Stimulated activated CD4-positive, alpha-beta T cell treated with anti-CD3 and anti-CD28 coated beads, Interleukin-1b, Interleukin-23, amount 100 ng/mL, for 4 hours (primary cell): ENCODE measurements around the gene COG6.

Experiments used
- DNase-seq, 2 donors: peaks; one replicate each; pipeline ENCODE4 v3.0.0-alpha.2; 2020; ENCODE audit warnings: low read depth in 2 of 2

The COG6 gene

DNA sequence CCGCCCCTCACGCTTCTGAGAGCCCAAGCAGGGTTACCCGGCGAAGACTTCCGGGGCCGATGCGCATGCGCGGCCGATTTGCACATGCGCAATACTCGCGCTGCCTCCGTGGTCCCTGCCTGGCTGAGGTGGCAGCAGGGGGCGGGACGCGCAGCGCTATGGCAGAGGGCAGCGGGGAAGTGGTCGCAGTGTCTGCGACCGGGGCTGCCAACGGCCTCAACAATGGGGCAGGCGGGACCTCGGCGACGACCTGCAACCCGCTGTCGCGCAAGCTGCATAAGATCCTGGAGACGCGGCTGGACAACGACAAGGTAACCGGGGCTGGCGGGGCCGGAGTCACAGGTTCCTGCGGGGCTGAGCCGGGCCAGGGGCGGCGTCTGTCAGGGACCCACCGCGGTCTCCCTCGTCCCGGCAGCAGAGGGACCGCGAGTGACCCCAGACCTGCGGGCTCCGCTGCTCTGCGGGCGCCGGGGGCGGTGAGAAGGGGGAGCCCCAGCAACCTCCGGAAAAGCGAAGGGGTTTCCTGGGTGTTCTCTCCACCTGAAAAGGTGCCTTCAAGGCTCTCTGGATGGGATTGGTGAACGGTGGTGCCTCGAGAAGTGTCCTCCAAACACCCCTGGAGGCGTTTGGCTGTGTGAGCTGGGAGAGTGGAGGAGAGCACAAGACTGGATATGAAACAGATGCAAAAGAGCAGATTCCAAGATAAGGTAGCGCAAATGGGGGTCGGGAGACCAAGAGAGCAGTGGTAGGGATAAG lies at the start of gene COG6:
COG6 (plus strand) TSS at position 94 of the 756 bp plus-strand sequence; CDS start at position 159, 65 bp downstream.
- peak; percentile 95 to 96 for DNase-seq

DNA sequence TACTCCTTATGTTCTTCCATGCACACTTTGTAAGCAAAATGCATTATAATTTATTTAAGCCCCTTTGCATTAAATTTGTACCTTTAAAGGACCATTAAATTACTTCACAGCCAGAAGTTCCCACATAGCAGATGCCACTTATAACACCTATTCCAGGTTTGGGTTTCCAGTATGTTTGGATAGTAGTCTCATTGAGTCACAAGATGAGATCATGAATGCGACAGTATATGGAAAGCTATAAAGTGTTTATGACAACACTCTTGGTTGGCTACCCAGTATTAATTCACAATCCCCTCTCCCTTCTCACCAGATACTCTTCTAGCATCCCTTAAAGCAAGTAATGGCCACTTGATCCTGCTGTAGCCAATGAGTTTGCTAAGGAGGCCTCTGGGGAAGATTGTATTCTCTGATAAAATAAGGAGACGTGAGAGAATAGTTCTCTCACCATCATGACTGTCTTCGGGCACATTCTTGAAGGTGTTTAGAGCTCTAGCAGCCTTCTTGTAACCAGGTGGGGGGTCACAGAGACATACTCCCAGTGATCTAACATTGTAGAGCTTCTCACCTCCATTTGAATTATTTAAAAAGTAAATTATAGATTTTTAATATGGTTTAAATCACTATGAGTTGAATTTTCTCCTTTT lies 49.7 kb upstream of the COG6 start:
- DNase-seq: no peak

- DNase-seq: no peak
Observed at GRCh38 chr13:39607876-39608275, 47.6 kb upstream of the COG6 start.

DNA sequence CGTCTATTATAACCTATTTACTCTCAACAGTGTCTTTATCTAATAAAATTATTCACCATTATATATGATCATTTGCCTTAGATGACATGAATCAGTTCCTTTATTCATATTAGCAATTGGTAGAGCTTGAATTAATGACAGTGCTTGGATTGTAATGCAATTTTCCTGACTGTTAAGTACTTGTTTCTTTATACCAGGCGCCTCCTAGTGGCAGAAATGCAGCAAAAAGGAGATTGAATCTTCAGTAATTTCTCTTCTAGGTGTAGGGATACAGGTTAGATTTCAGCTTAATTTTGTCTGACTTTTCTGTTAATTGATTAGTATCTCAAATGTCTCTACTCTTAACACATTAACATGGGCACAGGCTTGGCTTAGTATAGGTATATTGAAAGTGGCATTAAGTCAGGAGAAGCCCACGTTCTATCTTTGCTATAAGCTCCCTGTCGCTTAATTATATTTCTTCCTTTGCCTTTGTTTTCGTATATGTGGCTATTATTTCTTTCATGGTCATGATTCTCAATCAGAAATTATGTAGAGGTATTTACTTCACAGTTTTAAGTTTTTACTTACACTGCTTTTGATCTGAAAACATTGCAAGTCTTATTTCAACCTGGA lies 43.3 kb upstream of the COG6 start:
- DNase-seq: peak; percentile 34 to 54

- DNase-seq: peak in 1 of 2 donors; percentile 32
Observed at GRCh38 chr13:39616087-39616694, 39.3 kb upstream of the COG6 start.

GRCh38 chr13:39618561-39618960 lies 36.9 kb upstream of the COG6 start:
- no peak for DNase-seq

GRCh38 chr13:39623466-39623865 lies 32.0 kb upstream of the COG6 start:
- no peak for DNase-seq

DNA sequence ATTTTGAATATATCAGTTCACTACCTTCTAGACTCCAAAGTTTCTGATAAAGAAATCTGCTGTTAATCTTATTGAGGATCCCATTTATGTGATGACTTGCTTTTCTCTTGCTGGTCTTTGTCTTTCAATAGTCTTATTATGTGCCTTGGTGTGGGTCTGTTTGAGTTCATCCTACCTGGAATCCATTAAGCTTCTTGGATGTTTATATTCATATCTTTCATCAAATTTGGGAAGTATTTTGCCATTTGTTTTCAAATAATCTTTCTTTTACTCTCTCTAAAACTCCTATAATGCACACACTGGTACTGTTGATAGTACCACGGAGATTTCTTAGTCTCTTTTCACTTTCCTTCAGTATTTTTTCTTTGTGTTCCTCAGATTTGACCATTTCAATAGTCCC lies 24.2 kb upstream of the COG6 start:
- no peak for DNase-seq

GRCh38 chr13:39632994-39633393 lies 22.5 kb upstream of the COG6 start:
- DNase-seq: no peak

GRCh38 chr13:39635564-39635963 lies 19.9 kb upstream of the COG6 start:
- DNase-seq: no peak

- no peak for DNase-seq
Observed at GRCh38 chr13:39637890-39638289, 17.6 kb upstream of the COG6 start.

DNA sequence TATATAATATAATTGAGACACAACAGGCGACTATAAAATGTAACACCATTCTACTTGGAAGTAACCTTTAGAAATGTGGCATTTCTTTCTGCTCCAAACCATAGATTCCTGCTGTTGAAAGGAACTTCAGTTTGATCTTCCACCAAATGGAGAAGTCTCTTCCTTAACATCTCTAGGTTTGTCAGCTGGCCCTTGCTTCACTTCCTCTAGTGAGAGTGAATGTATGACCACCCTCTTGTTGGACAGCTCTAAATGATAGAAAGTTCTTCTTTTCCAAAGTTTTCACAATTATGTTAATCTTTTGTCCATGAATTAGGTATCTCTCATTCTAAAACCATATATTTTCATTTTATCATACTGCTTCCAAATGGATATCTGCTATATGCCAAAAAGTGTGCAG lies 13.8 kb upstream of the COG6 start:
- DNase-seq: no peak

DNA sequence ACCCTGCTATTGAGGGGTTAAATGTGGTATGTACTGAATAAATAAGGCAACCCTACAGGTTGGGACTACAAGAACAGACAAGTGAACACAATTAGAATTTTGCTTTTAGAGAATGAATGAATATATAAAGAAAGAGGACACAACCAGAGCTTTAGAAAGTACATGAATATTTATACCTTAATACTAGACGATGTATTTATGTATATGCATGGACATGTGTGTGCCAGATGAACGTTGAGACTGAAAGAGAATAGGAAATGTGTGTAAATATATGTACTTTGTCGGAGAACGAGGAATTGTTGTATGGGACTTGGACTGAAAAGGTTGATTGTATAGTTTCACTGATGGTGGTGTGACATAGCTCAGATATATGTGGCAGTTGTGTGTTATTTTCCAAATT lies 9.3 kb upstream of the COG6 start:
- DNase-seq: no peak

GRCh38 chr13:39655041-39655568 lies 357 bp upstream of the COG6 start:
- no peak for DNase-seq

DNA sequence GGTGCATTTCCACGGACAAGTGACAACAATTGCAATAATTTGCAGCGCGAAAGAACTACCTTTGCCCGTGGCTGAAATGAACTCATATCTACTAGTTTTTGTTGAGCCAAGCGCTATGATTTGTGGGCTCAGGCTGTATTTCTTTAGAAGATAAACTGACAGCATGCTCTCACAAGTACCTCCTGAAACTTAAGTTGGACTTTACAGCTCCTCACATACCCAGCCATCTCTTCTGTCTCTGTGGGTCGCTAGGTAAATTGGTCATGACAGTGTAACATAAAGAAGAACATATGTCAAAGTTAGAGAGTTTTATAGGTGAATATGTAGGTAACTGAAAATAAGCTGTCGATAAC lies 839 bp downstream of the COG6 start:
- no peak for DNase-seq

DNA sequence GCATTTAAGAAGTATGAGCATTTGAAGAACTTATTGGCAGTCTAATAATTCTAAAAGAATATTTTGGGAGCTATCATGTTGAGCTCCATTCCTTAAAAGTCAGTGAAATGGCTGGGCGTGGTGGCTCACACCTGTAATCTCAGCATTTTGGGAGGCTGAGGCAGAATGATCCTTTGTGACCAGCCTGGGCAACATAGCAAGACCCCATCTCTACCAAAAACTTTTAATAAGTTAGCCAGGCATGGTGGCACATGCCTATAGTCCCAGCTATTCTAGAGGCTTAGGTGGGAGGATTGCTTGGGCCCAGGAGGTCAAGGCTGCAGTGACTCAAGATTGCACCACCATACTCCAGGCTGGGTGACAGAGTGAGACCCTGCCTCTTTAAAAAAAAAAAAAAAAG lies 8.0 kb downstream of the COG6 start:
- DNase-seq: no peak

DNA sequence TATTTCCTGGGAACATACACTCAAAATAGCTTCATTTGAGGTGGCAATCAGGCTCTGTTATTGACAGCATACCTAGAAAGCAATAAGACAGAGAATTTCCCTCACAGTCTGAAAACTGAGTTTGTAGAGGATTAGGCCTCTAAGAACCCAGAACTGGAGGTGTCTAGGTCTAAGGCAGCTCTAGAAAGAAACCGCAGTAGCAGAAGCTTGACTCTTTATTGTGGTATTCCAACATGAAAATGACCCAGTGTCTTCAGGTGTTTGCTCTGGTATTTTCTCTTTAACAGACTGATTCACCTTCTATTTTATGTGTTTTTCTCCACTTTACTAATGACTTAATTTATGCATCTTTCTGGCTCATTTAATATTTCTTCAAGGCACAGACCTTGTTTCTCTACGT lies 8.5 kb downstream of the COG6 start:
- no peak for DNase-seq

DNA sequence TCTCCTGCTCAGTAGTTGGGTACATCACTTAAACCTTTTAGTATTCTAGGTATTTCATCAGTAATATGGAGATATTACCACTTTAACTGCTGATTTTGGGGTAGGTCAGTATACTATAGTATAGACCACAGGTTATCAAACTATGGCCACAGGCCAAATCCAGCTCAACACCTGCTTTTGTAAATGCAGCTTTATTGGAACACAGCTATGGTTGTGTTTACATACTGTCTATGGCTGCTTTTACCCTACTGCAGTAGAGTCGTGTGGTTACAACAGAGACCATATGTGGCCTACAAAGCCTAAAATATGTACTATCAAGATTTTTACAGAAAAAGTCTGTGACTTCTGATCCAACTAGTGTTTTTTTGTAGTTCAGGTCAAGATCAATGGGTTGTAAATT lies 10.3 kb downstream of the COG6 start:
- no peak for DNase-seq

DNA sequence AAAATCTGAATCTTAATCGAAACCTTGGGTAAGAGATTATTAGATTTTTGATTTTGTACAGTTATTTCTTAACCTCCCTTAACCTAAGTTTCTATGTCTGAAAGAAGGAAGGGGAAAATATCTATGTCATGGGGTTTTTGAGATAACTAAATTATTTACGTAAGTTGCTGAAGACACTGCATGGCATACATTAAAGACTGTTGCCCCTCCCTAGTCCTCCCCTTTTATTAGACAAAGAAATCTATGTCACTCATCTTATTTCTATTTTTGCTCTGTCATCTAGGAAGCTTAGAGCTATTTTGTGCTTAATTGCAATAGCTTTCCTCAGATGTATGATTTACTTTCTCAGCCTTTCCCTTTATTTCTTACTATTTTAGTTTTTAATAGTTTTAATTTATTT lies 15.0 kb downstream of the COG6 start:
- no peak for DNase-seq

DNA sequence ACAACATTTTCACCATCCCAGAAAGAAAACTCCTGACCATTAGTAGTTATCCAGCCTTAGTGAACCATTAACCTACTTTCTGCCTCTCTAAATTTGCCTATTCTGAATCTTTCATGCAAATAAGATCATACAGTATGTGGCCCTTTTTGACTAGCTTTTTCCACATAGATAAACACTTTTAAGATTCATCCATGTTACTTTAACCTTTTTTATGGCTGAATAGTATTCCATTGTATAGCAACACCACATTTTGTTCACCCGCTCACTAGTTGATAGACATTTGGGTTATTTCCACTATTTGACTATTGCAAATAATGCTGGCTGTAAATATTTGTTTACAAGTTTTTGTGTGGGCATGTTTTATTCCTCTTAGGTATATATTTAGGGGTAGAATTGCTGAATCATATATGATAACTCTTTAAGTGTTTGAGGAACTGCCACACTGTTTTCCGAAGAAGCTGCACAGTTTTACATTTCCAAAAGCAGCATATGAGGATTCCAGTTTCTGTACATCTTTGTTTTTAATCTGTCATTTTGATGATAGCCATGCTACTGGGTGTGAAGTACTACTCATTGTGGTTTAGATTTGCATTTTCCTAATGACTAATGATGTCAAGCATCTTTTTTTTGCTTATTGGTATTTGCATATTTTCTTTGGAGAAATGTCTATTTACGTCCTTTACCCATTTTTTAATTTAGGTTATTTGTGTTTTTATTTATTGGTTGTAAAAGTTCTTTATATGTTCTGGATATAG lies 17.1 kb downstream of the COG6 start:
- DNase-seq: no peak

DNA sequence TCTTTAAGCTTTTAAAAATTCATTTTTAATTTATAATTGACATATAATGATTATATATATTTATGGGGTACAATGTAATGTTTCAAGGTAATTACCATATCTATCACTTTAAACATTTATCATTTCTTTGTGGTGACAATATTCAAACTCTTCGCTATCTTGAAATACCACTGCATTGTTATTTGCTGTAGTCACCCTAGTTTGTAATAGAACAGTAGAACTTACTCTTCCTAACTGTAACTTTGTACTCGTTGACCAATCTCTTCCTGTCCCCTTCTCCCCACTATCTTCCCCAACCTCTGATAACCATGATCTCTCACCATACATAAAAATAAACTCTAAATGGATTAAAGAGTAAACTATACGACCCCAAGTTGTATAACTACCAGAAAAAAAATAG lies 20.4 kb downstream of the COG6 start:
- no peak for DNase-seq
